HS-27A (cell line): Measurements from ENCODE around the gene PYCR2.
A peak's percentile ranks its signal among the peaks of the same experiment; 100 is the strongest.
"Not testable (repeated sequence)": the region's sequence is repeated elsewhere in the genome, so short reads cannot be mapped to it uniquely, and the experiment has no call there.

Experiments
- DNase-seq: peaks from one replicate; pipeline ENCODE4 v3.0.0-alpha.2; 2012; ENCODE audit warnings: low read depth, missing footprints

The PYCR2 gene

GRCh38 chr1:225890346-225891228 is 33.5 kb downstream of the PYCR2 start:
- no peak for DNase-seq

GRCh38 chr1:225889743-225890142 is 34.3 kb downstream of the PYCR2 start:
- no peak for DNase-seq

- no peak for DNase-seq
These were observed 35.0 kb downstream of the PYCR2 start, which contains the start of gene LEFTY1 for GRCh38 chr1:225888898-225889601. LEFTY1 (minus strand) TSS chr1:225889146; CDS start chr1:225889066, 80 bp downstream.

- no peak for DNase-seq
These were observed 35.7 kb downstream of the PYCR2 start for GRCh38 chr1:225888289-225888897.

GRCh38 chr1:225887554-225888288 is 36.3 kb downstream of the PYCR2 start:
- not testable (repeated sequence) for DNase-seq

GRCh38 chr1:225887030-225887314 is 37.1 kb downstream of the PYCR2 start:
- DNase-seq, result no peak

GRCh38 chr1:225886159-225887029 is 37.7 kb downstream of the PYCR2 start:
- no peak for DNase-seq

- no peak for DNase-seq
These were observed 38.7 kb downstream of the PYCR2 start for GRCh38 chr1:225885336-225885735.

- DNase-seq, result no peak
These were observed 40.3 kb downstream of the PYCR2 start for GRCh38 chr1:225883616-225884265.

- peak; percentile 14 for DNase-seq
These were observed 41.1 kb downstream of the PYCR2 start for GRCh38 chr1:225882694-225883615.

- peak; percentile 40 for DNase-seq
These were observed 41.9 kb downstream of the PYCR2 start, which contains the start of gene TMEM63A for GRCh38 chr1:225881959-225882693. TMEM63A (minus strand) TSS chr1:225882380; CDS start chr1:225877580, 4,800 bp downstream.

- DNase-seq, result no peak
These were observed 42.7 kb downstream of the PYCR2 start for GRCh38 chr1:225881081-225881958.

GRCh38 chr1:225880636-225881035 is 43.4 kb downstream of the PYCR2 start:
- DNase-seq, result no peak

- no peak for DNase-seq
These were observed 43.8 kb downstream of the PYCR2 start for GRCh38 chr1:225880222-225880588.

GRCh38 chr1:225879521-225880221 is 44.4 kb downstream of the PYCR2 start:
- DNase-seq, result no peak

- no peak for DNase-seq
These were observed 45.8 kb downstream of the PYCR2 start for GRCh38 chr1:225878282-225878681.

GRCh38 chr1:225877580-225877979 is 46.5 kb downstream of the PYCR2 start:
- no peak for DNase-seq
